Measurements from ENCODE around the gene SLC8A1. TPM values are rescaled to one million over a fixed set of nuclear protein-coding genes. Genes with fewer than 3 reads are reported as not detected.

The SLC8A1 gene
- total RNA-seq, 1 experiment from 2014 or later: 1.7 TPM

- H3K18ac ChIP-seq (ENCODE audit: insufficient read length, low read depth, low read length): no peak overlapping the region
Measured at GRCh38 chr2:40193670-40194026, 258.2 kb downstream of the SLC8A1 start.

More at GRCh38 chr2:40193670-40194026, 258.2 kb downstream of the SLC8A1 start:
- Histone ChIP-seq H3K9me3 (ENCODE audit: control insufficient read depth, low read depth, low read length) (no peaks in the 10 kb centered on the region), H3K4ac (ENCODE audit: low read depth, low read length) (no peak overlapping the region), H3K14ac (ENCODE audit: insufficient read depth, low read length) (no peak overlapping the region), H2BK15ac (ENCODE audit: low read depth, low read length) (no peak overlapping the region), H3K27me3 (ENCODE audit: insufficient read depth, low read length) (no peaks in the 10 kb centered on the region), H4K5ac (ENCODE audit: insufficient read length, low read depth, low read length) (no peak overlapping the region), H4K91ac (ENCODE audit: insufficient read length, low read depth, low read length) (no peak overlapping the region), H3K4me2 (ENCODE audit: insufficient read depth, insufficient read length, low read length) (no peak overlapping the region), H3K4me1 (ENCODE audit: insufficient read depth, low read length) (no peaks in the 10 kb centered on the region; the same call in 1 of the 2 replicates), H2BK120ac (ENCODE audit: low read depth, low read length, poor library complexity, severe bottlenecking) (no peak overlapping the region), H3K79me2 (ENCODE audit: insufficient read depth, low read length) (no peaks in the 10 kb centered on the region), H2BK12ac (ENCODE audit: insufficient read length, low read depth, low read length) (no peak overlapping the region), H2AFZ (ENCODE audit: low read length) (no peak overlapping the region), H3K79me1 (ENCODE audit: insufficient read depth, low read depth, low read length, poor library complexity, severe bottlenecking) (no peaks in the 10 kb centered on the region), H3K27ac (ENCODE audit: insufficient read length, low read depth, low read length) (no peak overlapping the region), H3K9ac (ENCODE audit: extremely low read depth, insufficient read length, low read length) (no peak overlapping the region), H2BK20ac (ENCODE audit: low read depth, low read length, poor library complexity, severe bottlenecking) (no peak overlapping the region), H2AK5ac (ENCODE audit: insufficient read length, low read length) (no peak overlapping the region), H3T11ph (ENCODE audit: low read length) (no peak overlapping the region), H3K23ac (ENCODE audit: insufficient read length, low read depth, low read length) (no peak overlapping the region), H4K8ac (replicated peaks; ENCODE audit: insufficient read length, low read depth, low read length) (no peak overlapping the region), H3K56ac (ENCODE audit: insufficient read length, low read depth, low read length) (no peak overlapping the region), H4K20me1 (ENCODE audit: control insufficient read depth, insufficient read depth, insufficient read length) (no peaks in the 10 kb centered on the region), H2BK5ac (ENCODE audit: insufficient read length, low read length) (no peak overlapping the region), H3K23me2 (ENCODE audit: insufficient read length, low read depth, low read length, poor library complexity, severe bottlenecking) (no peaks in the 10 kb centered on the region)
- H3K4me1 Mint-ChIP-seq: peaks cover 6 to 15% of the 10 kb centered on the region in 2 experiments; a peak in 3 of 4 replicates
- H3K27ac Mint-ChIP-seq: no peak overlapping the region
- no peak for DNase-seq
- no peaks in the 10 kb centered on the region for H3K9me3 Mint-ChIP-seq
- H3K27me3 Mint-ChIP-seq (ENCODE audit: low read depth): no peaks in the 10 kb centered on the region
- TF ChIP-seq CTCF (conservative IDR thresholded peaks at IDR 0.05): no peak
- no peaks in the 10 kb centered on the region for H3K36me3 Mint-ChIP-seq (ENCODE audit: insufficient read depth in 1 of 3, low read depth in 3 of 3)
- no peak overlapping the region for H3K4me3 Mint-ChIP-seq

Measured in H9 (cell line).